Measurements from ENCODE around the gene BORCS6. TPM values are rescaled to one million over a fixed set of nuclear protein-coding genes. Genes with fewer than 3 reads are reported as not detected.

BORCS6 gene
- total RNA-seq, 1 experiment from 2014 or later, result 7.4 TPM

- no peaks in the 10 kb centered on the region for H3K27me3 ChIP-seq (replicated peaks)
- H3K36me3 ChIP-seq, result peaks cover 50% of the 10 kb centered on the region
- no peaks in the 10 kb centered on the region for H3K9me3 ChIP-seq (replicated peaks)
- H3K27ac ChIP-seq, result peak overlapping the region; percentile 61
- H3K4me1 ChIP-seq (replicated peaks), result peaks cover 56% of the 10 kb centered on the region
- peak overlapping the region; percentile 53 for H3K4me3 ChIP-seq
- DNase-seq (ENCODE audit: low read depth in 1 of 2, low spot score in 2 of 2), result peak; percentile 81 to 83
Observed at GRCh38 chr17:8151120-8151640, 38.8 kb downstream of the BORCS6 start.

- H3K36me3 ChIP-seq, result peaks cover 57% of the 10 kb centered on the region
- peak overlapping the region; percentile 53 for H3K4me3 ChIP-seq
- no peaks in the 10 kb centered on the region for H3K9me3 ChIP-seq (replicated peaks)
- no peak for DNase-seq (ENCODE audit: low read depth in 1 of 2, low spot score in 2 of 2)
- peak overlapping the region; percentile 61; the same call in 1 of the 2 replicates for H3K27ac ChIP-seq
- peaks cover 50% of the 10 kb centered on the region for H3K4me1 ChIP-seq (replicated peaks)
- no peaks in the 10 kb centered on the region for H3K27me3 ChIP-seq (replicated peaks)
Observed at GRCh38 chr17:8150194-8151119, 39.5 kb downstream of the BORCS6 start.

DNA sequence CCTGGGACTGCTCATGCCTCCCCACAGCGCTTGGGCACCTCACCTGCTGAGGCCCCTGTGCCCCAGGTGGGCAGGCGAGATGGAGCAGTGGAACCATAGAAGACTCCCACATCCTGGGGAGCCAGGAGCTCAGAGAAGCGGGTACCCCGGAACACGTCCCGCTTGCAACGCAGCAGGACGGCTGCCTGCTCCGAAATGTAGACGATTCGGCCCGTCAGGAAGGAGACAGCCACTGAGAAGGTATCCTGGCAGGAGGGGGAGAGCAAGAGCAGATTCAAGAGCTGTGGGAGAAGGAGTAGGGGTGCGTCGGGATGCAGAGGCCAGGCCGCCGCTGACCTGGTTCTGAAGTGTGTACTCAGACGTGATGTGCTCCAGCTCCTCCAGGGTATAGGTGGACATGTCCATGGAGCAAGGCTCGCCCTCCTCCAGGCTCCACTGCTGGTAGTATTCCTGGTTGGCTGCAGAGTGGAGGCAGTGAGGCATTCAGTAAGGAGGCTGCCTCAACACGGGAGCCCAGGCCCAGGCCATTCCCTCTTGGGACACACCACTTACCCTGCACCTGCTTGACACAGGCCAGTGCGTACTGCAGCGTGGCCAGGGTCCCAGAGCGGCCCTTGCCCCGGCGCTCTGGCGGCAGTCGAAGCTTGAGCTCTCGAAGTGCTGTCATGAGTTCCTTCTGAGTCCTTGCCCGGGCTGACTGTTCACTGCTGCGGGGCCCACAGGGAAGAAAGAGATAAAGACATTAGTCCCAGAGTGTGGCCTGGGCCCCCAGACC is 40.4 kb downstream of the BORCS6 start:
- H3K36me3 ChIP-seq, result peaks cover 57% of the 10 kb centered on the region
- no peak for DNase-seq (ENCODE audit: low read depth in 1 of 2, low spot score in 2 of 2)
- peaks cover 42% of the 10 kb centered on the region for H3K4me1 ChIP-seq (replicated peaks)
- no peak overlapping the region for H3K4me3 ChIP-seq
- H3K27ac ChIP-seq, result no peak overlapping the region
- no peaks in the 10 kb centered on the region for H3K27me3 ChIP-seq (replicated peaks)
- H3K9me3 ChIP-seq (replicated peaks), result no peaks in the 10 kb centered on the region

DNA sequence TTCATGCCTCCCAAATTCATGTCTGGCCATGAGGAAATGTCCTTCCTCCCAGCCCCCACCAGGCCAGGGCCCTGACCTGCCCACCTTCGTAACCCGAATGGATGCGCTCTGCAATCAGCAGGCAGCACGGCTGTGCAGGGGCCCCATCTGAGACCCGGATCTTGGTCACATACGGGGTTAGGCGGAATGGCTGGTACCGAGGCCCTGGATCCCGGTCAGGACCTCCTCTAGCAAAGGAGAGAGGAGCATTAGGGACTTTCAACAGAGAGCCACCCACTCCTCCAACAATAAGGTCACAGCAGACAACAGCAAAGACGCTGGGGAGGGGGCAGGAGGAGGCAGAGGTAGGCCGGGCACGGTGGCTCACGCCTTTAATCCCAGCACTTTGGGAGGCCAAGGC is 41.4 kb downstream of the BORCS6 start:
- peaks cover 31% of the 10 kb centered on the region for H3K4me1 ChIP-seq (replicated peaks)
- no peaks in the 10 kb centered on the region for H3K9me3 ChIP-seq (replicated peaks)
- H3K4me3 ChIP-seq, result no peak overlapping the region
- no peak overlapping the region for H3K27ac ChIP-seq
- H3K27me3 ChIP-seq (replicated peaks), result no peaks in the 10 kb centered on the region
- H3K36me3 ChIP-seq, result peaks cover 65% of the 10 kb centered on the region
- no peak for DNase-seq (ENCODE audit: low read depth in 1 of 2, low spot score in 2 of 2)

- Histone ChIP-seq H3K27me3 (replicated peaks) (no peaks in the 10 kb centered on the region), H3K9me3 (replicated peaks) (no peaks in the 10 kb centered on the region), H3K4me1 (replicated peaks) (peaks cover 25% of the 10 kb centered on the region), H3K36me3 (peaks cover 64% of the 10 kb centered on the region), H3K27ac (no peak overlapping the region), H3K4me3 (no peak overlapping the region)
- DNase-seq (ENCODE audit: low read depth in 1 of 2, low spot score in 2 of 2), result no peak
Observed at GRCh38 chr17:8147805-8148404, 42.1 kb downstream of the BORCS6 start.

DNA sequence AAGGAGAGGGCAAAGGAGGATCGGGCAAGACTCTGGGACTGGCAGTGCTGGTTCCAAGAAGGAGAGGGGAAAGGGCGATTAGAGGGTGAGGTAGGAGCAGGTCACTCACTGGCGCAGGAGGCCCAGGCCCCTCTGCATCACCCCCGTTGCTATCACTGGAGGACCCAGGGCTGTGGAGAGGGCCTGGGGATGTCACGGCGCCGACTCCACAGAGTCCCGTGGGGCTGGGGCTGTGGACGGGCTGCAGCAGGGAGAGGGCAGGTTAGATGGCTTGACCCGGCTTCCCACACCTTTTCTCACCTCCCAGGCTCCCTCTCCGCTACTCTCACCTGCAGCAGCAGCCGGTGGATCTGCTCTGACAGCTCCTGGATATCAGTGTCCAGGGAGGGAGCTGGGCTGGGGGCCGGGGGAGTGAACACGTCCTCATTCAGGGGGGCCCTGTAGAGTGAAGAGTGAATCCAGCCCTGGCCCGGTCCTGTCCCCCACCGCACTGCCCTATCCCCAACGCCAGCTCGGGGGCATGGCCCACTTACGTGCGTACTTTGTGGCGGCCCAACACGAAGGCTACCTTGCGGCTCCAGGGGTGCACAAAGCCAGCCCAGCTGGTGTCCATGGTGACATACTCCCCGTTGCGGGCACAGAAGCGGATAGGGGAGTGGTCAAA is 42.7 kb downstream of the BORCS6 start:
- H3K27ac ChIP-seq, result no peak overlapping the region
- H3K4me1 ChIP-seq (replicated peaks), result peaks cover 18% of the 10 kb centered on the region
- H3K9me3 ChIP-seq (replicated peaks), result no peaks in the 10 kb centered on the region
- DNase-seq (ENCODE audit: low read depth in 1 of 2, low spot score in 2 of 2), result peak in 1 of 2 experiments; percentile 37
- no peak overlapping the region for H3K4me3 ChIP-seq
- peaks cover 65% of the 10 kb centered on the region for H3K36me3 ChIP-seq
- no peaks in the 10 kb centered on the region for H3K27me3 ChIP-seq (replicated peaks)

DNA sequence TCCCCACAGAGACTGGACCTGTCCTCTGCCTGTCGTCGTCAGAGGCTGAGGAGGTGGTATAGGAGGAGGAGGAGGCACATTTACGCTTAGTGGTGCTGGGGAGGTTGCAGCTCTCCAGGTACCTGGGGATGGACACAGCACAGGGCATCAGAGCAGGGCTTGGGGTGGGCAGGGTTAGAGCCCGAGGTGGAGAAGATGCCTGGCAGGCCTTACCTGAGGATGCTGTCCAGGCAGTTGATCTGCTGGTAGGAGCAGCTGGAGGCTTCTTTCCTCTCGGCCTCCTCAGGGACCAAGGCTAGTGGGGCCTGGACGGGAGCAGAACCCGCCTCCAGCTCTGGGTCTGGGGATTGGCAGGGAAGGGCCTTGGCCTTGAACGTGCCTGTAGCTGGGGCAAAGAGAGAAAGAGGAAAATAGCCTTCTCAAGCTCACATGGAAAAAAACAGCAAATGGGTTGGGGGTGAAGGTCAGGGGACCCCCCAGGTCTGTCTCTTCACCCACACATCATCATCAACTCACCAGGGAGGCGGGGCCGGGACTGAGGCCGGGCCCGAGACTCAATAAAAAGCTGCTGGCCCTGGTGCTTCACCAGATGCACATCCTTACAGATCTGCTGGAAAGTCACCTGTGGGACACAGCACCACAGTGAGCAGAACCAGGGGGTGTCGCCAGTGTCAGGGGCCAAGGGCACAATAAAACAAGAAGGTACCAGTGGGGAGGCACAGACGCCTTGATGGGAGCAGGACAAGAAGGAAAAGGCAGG is 43.4 kb downstream of the BORCS6 start:
- no peaks in the 10 kb centered on the region for H3K9me3 ChIP-seq (replicated peaks)
- no peak overlapping the region for H3K4me3 ChIP-seq
- peak in 1 of 2 experiments; percentile 38 for DNase-seq (ENCODE audit: low read depth in 1 of 2, low spot score in 2 of 2)
- no peaks in the 10 kb centered on the region for H3K27me3 ChIP-seq (replicated peaks)
- H3K36me3 ChIP-seq, result peaks cover 65% of the 10 kb centered on the region
- H3K27ac ChIP-seq, result no peak overlapping the region
- H3K4me1 ChIP-seq (replicated peaks), result peaks cover 11% of the 10 kb centered on the region

DNA sequence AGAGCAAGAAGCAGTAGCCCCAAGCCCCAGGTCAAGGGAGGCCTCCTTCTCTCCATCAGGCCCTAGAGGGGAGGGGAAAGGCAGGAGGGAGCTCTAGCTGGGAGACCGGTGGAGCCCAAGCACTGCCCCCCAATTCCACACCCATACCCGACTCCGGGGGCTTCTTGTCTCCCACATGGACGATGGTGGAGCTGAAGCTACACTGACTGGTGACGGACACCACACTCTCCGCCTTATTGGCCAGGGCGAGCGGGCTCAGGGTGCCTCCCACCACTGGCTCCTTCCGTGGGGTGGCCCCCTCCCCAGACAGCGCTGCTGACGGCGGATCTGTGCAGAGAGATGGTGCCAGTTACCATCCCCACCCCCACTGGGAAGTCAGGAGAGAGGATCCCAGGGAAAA is 44.2 kb downstream of the BORCS6 start:
- H3K4me1 ChIP-seq (replicated peaks), result peaks cover 4% of the 10 kb centered on the region
- H3K4me3 ChIP-seq, result no peak overlapping the region
- no peaks in the 10 kb centered on the region for H3K9me3 ChIP-seq (replicated peaks)
- peak in 1 of 2 experiments; percentile 37 for DNase-seq (ENCODE audit: low read depth in 1 of 2, low spot score in 2 of 2)
- no peaks in the 10 kb centered on the region for H3K27me3 ChIP-seq (replicated peaks)
- H3K27ac ChIP-seq, result no peak overlapping the region
- H3K36me3 ChIP-seq, result peaks cover 67% of the 10 kb centered on the region

GRCh38 chr17:8144401-8145231 is 45.4 kb downstream of the BORCS6 start:
- peaks cover 68% of the 10 kb centered on the region for H3K36me3 ChIP-seq
- H3K27ac ChIP-seq, result no peak overlapping the region
- H3K4me3 ChIP-seq, result no peak overlapping the region
- H3K4me1 ChIP-seq (replicated peaks), result no peaks in the 10 kb centered on the region; the same call in 1 of the 2 replicates
- no peaks in the 10 kb centered on the region for H3K9me3 ChIP-seq (replicated peaks)
- no peaks in the 10 kb centered on the region for H3K27me3 ChIP-seq (replicated peaks)
- DNase-seq (ENCODE audit: low read depth in 1 of 2, low spot score in 2 of 2), result peak in 1 of 2 experiments; percentile 40

DNA sequence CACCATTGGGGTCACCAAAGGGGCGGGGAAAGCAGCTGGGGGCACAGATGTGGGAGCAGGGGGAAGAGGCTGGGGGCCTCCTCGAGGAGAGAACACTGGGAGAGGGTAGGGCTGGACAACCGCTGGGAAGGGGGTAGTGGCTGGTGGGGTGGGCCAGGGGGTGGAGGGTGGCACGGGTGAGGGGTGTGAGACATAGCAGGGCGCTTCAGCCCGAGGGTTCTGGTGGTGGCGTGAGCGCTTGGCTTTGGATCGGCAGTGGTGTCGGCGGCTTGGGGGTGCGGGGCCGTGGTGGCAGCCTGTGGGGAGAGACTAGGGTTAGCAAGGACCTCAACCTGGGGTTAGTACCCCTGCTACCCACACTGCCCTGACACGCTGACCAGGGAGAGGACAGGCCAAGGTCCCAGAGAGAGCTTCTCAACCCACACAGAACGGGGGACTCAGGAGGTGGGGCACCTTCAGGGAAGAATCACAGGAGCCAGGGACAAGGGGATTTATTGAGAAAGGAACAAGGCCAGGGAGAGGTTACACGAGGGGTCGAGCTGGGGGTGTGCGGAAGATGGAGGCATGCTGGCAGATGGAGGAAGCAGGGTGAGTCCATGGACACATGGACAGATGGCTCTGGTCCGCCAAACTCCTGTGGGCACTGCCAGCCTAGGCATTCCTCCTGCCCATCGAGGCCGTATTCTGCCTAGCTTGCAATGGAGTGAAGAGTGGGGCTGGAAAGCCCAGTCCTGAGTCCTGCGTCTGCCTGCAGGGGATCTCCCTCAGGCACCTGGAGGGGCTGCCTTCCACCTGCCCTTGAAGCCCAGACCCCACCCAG is 46.2 kb downstream of the BORCS6 start:
- Histone ChIP-seq H3K9me3 (replicated peaks) (no peaks in the 10 kb centered on the region), H3K27me3 (replicated peaks) (no peaks in the 10 kb centered on the region)

DNA sequence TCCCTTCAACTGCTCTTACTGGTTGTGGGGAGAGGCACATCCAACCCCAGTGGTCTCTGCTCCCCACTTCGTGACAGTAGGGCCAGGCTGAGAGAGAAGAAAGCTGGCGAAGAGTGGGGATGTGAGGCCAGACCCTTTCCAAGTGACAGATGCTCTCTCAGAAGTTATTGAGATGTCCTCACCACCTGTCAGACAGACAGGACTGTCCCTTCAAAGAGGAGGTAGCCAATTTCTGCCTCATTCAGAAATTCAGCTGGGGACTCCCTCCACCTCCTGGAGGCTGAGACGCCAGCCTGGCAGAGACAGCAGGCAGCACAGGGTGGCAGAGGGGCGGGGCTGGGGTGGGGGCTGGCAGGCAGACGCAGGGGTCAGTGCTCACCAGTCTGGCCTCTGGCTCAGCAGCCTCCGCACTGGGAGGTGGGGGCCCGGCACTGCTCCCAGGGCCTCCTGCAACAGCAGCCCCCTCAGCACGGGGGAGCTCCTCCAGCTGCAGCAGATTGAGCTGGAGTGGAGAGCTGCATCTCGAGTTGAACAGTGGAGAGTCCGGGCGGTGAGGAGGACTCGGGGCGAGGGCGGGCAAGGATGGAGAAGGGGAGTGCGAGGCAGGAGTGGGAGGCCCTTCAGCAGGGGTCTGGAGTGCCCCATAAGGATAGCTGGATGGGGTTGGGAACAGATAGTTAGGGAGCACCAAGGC is 46.9 kb downstream of the BORCS6 start:
- Histone ChIP-seq H3K4me3 (no peak overlapping the region), H3K36me3 (peaks cover 54% of the 10 kb centered on the region), H3K4me1 (replicated peaks) (peaks cover 3% of the 10 kb centered on the region; the same call in 1 of the 2 replicates), H3K9me3 (replicated peaks) (no peaks in the 10 kb centered on the region), H3K27me3 (replicated peaks) (no peaks in the 10 kb centered on the region), H3K27ac (no peak overlapping the region)
- DNase-seq (ENCODE audit: low read depth in 1 of 2, low spot score in 2 of 2), result peak in 1 of 2 experiments; percentile 41

More for the DNA sequence above, 46.2 kb downstream of the BORCS6 start:
- Histone ChIP-seq H3K36me3 (peaks cover 61% of the 10 kb centered on the region), H3K4me1 (replicated peaks) (no peaks in the 10 kb centered on the region; the same call in 1 of the 2 replicates), H3K4me3 (no peak overlapping the region), H3K27ac (no peak overlapping the region)
- DNase-seq (ENCODE audit: low read depth in 1 of 2, low spot score in 2 of 2), result peak in 1 of 2 experiments; percentile 36

Measured in SJSA1 (cell line).